ENCODE data around the gene FIGN. TPM values are rescaled to one million over a fixed set of nuclear protein-coding genes. Genes with fewer than 3 reads are reported as not detected.

Gene FIGN
- polyA plus RNA-seq, 1 donor from 2014 or later = 0.71 TPM

DNA sequence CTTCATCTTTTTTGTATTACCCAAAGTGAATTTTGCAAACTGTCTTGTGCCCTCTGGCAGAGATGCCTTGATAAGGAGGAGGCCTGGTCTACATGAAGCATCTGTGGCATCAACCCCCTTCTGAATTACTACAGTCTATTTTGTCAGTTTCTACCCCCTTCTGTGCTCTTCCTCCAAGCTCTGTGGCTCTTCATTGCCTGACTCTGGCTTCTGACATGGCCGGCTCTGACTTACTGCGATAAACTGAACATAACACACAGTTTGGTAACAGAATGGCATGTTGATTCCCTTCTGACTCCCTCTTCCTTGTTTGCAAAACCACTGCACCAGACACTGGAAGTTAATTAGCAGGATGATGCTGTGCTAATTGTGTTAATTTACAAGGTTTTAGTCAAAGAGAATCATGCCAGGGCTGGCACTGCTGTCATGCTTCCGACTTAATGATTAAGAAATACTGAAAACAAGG, 122.5 kb downstream of the FIGN start:
- Histone ChIP-seq H3K79me2 (replicated peaks; ENCODE audit: insufficient read depth, low read length) (no peaks in the 10 kb centered on the region), H4K20me1 (ENCODE audit: insufficient read depth) (no peaks in the 10 kb centered on the region), H3K9ac (ENCODE audit: low read length) (no peak overlapping the region), H3K4me2 (ENCODE audit: low read length) (no peak overlapping the region), H3K9me2 (ENCODE audit: insufficient read depth, low read length) (no peaks in the 10 kb centered on the region), H2AFZ (ENCODE audit: low read depth, low read length) (no peak overlapping the region), H3F3A (ENCODE audit: insufficient read depth, low read length, poor library complexity, severe bottlenecking) (peaks cover 5% of the 10 kb centered on the region), H3K9me3 (ENCODE audit: low read length) (no peaks in the 10 kb centered on the region), H3K4me3 (ENCODE audit: low read length) (no peak overlapping the region), H3K27me3 (ENCODE audit: insufficient read depth, low read depth, low read length) (no peaks in the 10 kb centered on the region), H3K36me3 (ENCODE audit: insufficient read depth, low read length) (no peaks in the 10 kb centered on the region), H3K27ac (ENCODE audit: low read length) (no peak overlapping the region)
- TF ChIP-seq MXI1 (conservative IDR thresholded peaks at IDR 0.05; ENCODE audit: poor library complexity, severe bottlenecking) (no peak), SMC3 (conservative IDR thresholded peaks at IDR 0.05; ENCODE audit: poor library complexity) (no peak), POLR2AphosphoS5 (IDR thresholded peaks at IDR 0.05) (no peak), EP300 (conservative IDR thresholded peaks at IDR 0.05; ENCODE audit: poor library complexity, severe bottlenecking) (no peak), EZH2 (IDR thresholded peaks at IDR 0.05; ENCODE audit: borderline replicate concordance, insufficient read depth, low read length, poor library complexity, severe bottlenecking) (no peak), TAF1 (IDR thresholded peaks at IDR 0.05; ENCODE audit: low read depth) (no peak), RAD21 (conservative IDR thresholded peaks at IDR 0.05) (no peak)
- TF ChIP-seq, protein P1, sequence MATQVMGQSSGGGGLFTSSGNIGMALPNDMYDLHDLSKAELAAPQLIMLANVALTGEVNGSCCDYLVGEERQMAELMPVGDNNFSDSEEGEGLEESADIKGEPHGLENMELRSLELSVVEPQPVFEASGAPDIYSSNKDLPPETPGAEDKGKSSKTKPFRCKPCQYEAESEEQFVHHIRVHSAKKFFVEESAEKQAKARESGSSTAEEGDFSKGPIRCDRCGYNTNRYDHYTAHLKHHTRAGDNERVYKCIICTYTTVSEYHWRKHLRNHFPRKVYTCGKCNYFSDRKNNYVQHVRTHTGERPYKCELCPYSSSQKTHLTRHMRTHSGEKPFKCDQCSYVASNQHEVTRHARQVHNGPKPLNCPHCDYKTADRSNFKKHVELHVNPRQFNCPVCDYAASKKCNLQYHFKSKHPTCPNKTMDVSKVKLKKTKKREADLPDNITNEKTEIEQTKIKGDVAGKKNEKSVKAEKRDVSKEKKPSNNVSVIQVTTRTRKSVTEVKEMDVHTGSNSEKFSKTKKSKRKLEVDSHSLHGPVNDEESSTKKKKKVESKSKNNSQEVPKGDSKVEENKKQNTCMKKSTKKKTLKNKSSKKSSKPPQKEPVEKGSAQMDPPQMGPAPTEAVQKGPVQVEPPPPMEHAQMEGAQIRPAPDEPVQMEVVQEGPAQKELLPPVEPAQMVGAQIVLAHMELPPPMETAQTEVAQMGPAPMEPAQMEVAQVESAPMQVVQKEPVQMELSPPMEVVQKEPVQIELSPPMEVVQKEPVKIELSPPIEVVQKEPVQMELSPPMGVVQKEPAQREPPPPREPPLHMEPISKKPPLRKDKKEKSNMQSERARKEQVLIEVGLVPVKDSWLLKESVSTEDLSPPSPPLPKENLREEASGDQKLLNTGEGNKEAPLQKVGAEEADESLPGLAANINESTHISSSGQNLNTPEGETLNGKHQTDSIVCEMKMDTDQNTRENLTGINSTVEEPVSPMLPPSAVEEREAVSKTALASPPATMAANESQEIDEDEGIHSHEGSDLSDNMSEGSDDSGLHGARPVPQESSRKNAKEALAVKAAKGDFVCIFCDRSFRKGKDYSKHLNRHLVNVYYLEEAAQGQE (IDR thresholded peaks at IDR 0.05; ENCODE audit: borderline replicate concordance) = no peak
- TF ChIP-seq, protein P2, sequence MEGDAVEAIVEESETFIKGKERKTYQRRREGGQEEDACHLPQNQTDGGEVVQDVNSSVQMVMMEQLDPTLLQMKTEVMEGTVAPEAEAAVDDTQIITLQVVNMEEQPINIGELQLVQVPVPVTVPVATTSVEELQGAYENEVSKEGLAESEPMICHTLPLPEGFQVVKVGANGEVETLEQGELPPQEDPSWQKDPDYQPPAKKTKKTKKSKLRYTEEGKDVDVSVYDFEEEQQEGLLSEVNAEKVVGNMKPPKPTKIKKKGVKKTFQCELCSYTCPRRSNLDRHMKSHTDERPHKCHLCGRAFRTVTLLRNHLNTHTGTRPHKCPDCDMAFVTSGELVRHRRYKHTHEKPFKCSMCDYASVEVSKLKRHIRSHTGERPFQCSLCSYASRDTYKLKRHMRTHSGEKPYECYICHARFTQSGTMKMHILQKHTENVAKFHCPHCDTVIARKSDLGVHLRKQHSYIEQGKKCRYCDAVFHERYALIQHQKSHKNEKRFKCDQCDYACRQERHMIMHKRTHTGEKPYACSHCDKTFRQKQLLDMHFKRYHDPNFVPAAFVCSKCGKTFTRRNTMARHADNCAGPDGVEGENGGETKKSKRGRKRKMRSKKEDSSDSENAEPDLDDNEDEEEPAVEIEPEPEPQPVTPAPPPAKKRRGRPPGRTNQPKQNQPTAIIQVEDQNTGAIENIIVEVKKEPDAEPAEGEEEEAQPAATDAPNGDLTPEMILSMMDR (IDR thresholded peaks at IDR 0.05; ENCODE audit: poor library complexity, severe bottlenecking) = no peak

DNA sequence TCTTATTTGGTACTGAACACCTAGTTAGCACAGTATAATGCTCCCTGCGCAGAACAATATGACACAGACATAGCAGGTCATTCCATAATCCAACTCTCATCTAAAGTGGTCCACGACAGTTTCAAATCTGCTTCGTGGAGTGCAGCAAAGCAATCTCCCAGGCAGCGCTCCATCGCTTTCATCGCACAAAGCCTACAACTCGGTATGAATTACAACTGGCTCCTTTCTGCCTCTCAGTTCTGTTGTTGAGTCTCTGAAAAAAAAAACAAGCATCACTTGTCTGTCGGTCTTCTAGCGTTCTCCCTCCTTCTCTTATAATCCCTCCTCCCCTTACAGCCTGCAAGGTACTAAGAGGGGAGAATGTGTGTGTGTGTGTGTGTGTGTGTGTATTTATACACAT, 123.5 kb downstream of the FIGN start:
- H3K4me3 ChIP-seq (ENCODE audit: low read length) = no peak overlapping the region
- no peaks in the 10 kb centered on the region for H3K36me3 ChIP-seq (ENCODE audit: insufficient read depth, low read length)
- no peak overlapping the region for H3K4me2 ChIP-seq (ENCODE audit: low read length)
- H3K79me2 ChIP-seq (replicated peaks; ENCODE audit: insufficient read depth, low read length) = no peaks in the 10 kb centered on the region
- peaks cover 5% of the 10 kb centered on the region for H3F3A ChIP-seq (ENCODE audit: insufficient read depth, low read length, poor library complexity, severe bottlenecking)
- no peak overlapping the region for H2AFZ ChIP-seq (ENCODE audit: low read depth, low read length)
- H3K9me3 ChIP-seq (ENCODE audit: low read length) = no peaks in the 10 kb centered on the region
- no peaks in the 10 kb centered on the region for H3K9me2 ChIP-seq (ENCODE audit: insufficient read depth, low read length)
- H4K20me1 ChIP-seq (ENCODE audit: insufficient read depth) = no peaks in the 10 kb centered on the region
- peak overlapping the region; percentile 28 for H3K27ac ChIP-seq (ENCODE audit: low read length)
- TF ChIP-seq EP300 (conservative IDR thresholded peaks at IDR 0.05; ENCODE audit: poor library complexity, severe bottlenecking) (peak; percentile 34), POLR2AphosphoS5 (IDR thresholded peaks at IDR 0.05) (peak; percentile 58), TAF1 (IDR thresholded peaks at IDR 0.05; ENCODE audit: low read depth) (no peak)
- H3K9ac ChIP-seq (ENCODE audit: low read length) = no peak overlapping the region
- no peaks in the 10 kb centered on the region for H3K27me3 ChIP-seq (ENCODE audit: insufficient read depth, low read depth, low read length)

DNA sequence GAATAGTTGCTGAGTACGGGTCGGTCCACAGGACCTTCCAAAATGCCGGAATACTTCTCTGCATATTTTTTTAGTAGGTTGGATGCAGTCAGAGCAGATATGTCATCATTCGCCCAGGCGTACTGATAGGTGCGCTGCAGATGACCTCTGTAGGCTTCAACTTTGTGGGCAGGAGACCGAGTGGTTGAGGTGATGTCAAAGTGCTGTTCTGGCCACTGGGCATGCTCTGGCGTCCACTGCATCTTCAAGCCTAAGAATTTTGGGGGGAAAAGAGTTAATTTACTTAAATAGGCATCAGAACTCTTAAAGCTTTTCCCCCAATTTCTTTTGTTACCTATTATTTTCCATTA, 124.3 kb downstream of the FIGN start:
- no peaks in the 10 kb centered on the region for H3K9me2 ChIP-seq (ENCODE audit: insufficient read depth, low read length)
- H3K4me3 ChIP-seq (ENCODE audit: low read length) = no peak overlapping the region
- no peaks in the 10 kb centered on the region for H3K9me3 ChIP-seq (ENCODE audit: low read length)
- H3K9ac ChIP-seq (ENCODE audit: low read length) = no peak overlapping the region
- no peaks in the 10 kb centered on the region for H3K79me2 ChIP-seq (replicated peaks; ENCODE audit: insufficient read depth, low read length)
- no peak overlapping the region for H3K4me2 ChIP-seq (ENCODE audit: low read length)
- H3K36me3 ChIP-seq (ENCODE audit: insufficient read depth, low read length) = no peaks in the 10 kb centered on the region
- H4K20me1 ChIP-seq (ENCODE audit: insufficient read depth) = no peaks in the 10 kb centered on the region
- peaks cover 5% of the 10 kb centered on the region for H3F3A ChIP-seq (ENCODE audit: insufficient read depth, low read length, poor library complexity, severe bottlenecking)
- no peak overlapping the region for H3K27ac ChIP-seq (ENCODE audit: low read length)
- H2AFZ ChIP-seq (ENCODE audit: low read depth, low read length) = no peak overlapping the region
- TF ChIP-seq RAD21 (conservative IDR thresholded peaks at IDR 0.05) (no peak), POLR2AphosphoS5 (IDR thresholded peaks at IDR 0.05) (no peak), EP300 (conservative IDR thresholded peaks at IDR 0.05; ENCODE audit: poor library complexity, severe bottlenecking) (no peak), EZH2 (IDR thresholded peaks at IDR 0.05; ENCODE audit: borderline replicate concordance, insufficient read depth, low read length, poor library complexity, severe bottlenecking) (no peak), MXI1 (conservative IDR thresholded peaks at IDR 0.05; ENCODE audit: poor library complexity, severe bottlenecking) (no peak)
- TF ChIP-seq, protein P2 (IDR thresholded peaks at IDR 0.05; ENCODE audit: poor library complexity, severe bottlenecking) = peak; percentile 2
- H3K27me3 ChIP-seq (ENCODE audit: insufficient read depth, low read depth, low read length) = no peaks in the 10 kb centered on the region
